DMS153 treated with DMSO at 0.1 percent for 48 hours (cell line): ENCODE measurements around the gene SERGEF.
"Not testable (repeated sequence)": the region's sequence is repeated elsewhere in the genome, so short reads cannot be mapped to it uniquely, and the experiment has no call there.

ENCODE experiments used
- DNase-seq: peaks from one replicate; lab custom pipeline; 2025; ENCODE audit not compliant: unreplicated experiment; lab: John Stamatoyannopoulos, UW

SERGEF gene

DNA sequence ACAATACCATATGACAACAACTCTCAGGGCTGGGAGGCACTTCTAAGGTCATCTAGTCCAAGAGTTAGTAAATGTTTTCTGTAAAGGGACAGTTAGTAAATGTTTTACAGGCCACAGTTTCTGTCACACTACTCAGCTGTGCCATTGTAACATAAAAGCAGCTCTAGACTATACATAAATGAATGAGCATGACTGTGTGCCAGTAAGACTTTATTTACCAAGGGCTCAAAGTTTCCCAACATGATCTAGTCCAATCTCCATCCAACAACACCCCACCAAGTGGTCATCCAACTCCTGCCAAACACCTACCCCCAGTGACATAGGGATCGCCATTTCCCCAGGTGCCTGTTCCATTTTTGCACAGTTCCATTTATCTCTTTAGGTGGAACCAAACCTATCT lies 12.1 kb downstream of the SERGEF start:
- no peak for DNase-seq

DNA sequence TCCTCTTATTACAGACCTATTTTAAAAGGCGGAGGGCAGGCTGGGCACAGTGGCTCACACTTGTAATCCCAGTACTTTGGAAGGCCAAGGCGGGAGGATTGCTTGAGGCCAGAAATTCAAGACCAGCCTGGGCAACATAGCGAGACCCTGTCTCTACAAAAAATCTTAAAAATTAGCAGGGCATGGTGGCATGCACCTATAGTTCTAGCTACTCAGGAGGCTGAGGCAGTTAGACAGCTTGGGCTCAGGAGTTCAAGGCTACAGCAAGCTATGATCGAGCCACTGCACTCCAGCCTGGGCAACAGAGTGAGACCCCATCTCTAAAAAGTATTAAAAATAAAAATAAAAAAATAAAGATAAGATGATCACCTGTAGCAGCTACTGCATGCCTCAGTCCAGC lies 12.7 kb downstream of the SERGEF start:
- not testable (repeated sequence) for DNase-seq

DNA sequence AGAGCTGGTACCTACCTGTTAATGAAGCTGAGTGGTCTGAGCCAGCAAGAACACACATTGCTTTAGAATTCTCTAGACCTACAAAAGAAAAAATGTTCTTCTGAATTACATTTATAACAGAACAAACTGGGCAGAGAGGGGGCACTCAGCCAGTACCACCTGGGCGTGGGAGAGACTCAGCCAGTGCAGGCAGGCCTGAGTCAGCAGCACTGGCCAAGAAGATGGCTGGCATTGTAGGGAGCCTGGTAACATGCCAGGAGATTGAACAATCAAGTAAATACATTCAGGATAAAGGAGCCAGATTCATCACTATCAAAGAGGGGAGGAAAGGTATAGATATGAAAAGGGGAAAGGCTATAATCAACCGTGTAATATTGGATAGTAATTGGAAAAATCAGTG lies 19.9 kb downstream of the SERGEF start:
- no peak for DNase-seq

DNA sequence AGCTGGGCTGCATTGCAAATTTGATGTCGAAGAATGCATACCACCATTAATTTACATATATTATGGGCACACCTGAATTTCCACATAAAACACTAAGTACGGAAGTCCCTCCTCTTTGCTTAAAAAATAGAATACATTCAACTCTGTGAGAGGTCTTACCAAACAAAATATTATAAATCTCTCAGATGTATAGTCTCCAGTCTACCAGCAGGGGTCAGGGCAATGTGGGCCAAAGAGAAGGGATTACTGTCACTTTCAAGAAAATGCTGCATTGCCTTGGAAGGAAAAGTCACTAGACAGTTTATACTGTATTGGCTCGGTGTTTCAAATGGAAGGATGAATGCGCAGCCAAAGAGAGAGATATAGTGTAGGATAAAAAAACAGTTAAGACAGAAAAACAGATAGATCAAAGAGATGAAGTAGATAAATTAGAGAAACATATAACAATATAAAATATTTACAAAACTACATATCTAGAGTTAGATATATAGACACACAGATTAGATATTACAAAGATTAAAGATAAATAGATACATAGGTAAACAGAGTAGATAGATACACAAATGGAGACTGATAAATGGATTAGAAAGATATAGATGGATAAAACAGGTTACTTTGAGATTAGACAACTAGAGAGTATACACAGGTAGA lies 20.9 kb downstream of the SERGEF start:
- DNase-seq: peak; percentile 39

DNA sequence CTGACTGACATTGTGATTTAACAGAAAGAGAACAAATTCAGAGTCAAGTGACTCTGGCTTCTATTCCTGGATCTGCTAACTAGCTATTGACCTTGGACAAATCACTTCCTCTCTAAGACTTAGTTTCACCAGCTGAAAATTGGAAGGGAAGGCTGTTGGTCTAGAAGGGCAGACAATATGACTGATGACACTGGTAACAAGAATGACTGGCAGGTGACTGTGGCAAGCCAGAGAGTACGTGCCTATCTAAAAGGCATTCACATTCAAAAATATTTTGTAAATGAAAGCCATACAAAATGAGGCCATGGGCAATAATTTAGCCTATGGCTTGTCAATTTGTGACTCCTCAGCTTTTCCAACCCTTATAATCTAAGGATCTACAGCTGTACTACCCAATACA lies 23.5 kb downstream of the SERGEF start:
- no peak for DNase-seq

DNA sequence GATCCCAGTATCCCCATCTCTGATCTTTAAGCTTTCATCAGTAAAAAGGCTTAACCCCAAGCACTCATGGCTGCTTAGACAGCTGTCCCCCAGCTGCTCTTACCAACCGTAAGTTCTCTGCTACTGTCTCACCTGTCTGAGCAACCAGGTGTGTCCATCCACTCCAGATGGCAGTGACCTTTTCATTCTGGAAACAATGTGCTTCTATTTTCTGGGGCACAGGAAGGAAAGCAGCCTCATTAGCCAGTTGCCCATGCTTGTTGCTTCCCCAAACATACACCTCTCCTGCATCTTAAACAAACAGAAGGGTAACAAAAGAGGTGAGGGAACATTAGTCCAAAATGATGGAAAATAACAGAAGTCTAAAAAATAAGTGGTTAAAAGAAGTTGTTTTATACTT lies 24.4 kb downstream of the SERGEF start:
- peak; percentile 76 for DNase-seq

DNA sequence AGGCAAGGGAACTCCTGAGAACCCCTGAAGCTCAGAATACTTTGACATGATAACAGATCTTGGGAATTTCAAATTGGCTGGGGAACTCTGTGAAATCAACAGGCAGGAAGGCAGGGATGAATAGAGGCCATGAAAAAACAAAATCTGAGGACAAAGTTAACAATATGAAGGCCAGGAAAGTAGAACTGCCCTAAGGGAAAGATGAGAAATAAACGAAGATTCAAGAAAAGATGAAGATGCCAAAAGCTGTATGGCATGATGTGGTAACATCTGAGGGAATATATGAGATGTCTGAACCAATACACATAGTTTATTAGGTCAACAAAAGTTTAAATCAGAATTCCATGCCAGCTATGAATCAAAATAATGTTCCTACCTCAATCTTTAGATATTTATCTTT lies 25.0 kb downstream of the SERGEF start:
- DNase-seq: no peak

DNA sequence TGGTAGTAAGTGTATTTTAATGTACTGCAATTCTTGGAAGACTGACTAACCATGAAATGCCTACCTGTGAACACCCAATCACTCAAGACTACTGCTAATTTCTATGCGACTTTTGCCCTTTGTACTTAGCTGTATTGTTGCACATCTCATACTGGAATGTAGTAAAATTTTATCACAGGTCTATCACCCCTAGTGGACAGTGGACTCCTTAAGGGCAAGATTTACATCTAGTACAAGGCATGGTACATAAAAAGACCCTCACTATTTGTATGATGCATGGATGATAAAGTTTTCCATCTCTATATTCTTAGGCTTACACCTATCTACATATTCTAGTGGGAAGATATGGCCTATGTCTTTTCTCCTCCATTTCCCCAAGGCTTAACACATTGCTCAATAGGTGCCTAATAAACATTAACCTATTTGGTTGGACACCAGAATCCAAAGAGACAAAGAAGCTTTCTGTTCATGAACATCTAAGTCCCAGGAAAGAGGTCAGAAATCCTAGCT lies 26.1 kb downstream of the SERGEF start:
- no peak for DNase-seq

DNA sequence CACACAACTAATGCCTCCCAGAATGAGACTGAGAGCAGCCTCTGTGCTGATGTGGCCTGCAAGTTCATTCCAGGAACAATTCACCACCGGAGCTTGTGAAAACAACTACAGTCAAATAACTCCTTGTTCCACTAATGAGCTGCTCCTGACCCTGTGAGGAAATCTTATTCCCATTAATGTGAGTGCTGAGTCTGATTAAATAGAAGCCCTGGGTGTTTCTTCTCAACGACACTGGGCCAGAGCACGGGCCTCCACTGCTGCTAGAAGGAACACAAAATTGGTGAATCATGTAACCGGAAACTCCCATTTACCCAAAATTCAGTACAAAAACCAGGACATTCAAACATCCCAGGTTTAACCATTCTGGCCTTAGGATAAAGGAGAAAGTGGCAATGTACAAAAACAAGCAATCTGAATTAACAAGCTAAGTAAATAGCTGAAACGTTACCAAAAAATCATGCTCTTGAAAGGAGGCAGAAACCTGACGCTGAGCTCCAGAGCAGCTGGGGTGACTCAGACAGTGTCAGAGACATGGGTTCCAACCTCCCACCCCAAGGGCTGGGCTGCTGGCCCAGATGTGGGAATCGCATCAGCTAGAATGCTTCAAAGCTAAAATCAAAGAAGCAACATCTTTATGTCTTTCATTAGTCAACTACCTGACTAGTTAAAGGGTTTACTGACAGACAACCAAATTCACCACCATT lies 26.7 kb downstream of the SERGEF start:
- DNase-seq: no peak

DNA sequence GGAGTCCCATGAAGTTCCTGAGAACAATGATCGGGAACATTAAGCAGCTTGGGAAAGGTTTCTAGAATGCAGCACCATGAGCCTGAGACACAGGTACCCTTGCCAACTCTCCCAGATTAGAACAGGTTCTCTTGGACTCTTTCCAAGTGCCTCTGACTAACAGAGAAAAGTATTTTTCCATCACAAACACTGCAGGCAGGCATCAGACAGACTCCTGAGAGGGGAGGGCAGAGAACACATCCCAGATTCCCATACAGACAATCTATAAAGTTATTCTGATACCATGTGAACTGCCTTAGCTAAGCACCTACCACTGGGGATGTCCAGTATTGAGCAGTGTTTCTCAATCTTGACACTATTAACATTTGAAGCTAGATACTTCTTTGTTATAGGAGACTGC lies 27.3 kb downstream of the SERGEF start:
- no peak for DNase-seq

DNA sequence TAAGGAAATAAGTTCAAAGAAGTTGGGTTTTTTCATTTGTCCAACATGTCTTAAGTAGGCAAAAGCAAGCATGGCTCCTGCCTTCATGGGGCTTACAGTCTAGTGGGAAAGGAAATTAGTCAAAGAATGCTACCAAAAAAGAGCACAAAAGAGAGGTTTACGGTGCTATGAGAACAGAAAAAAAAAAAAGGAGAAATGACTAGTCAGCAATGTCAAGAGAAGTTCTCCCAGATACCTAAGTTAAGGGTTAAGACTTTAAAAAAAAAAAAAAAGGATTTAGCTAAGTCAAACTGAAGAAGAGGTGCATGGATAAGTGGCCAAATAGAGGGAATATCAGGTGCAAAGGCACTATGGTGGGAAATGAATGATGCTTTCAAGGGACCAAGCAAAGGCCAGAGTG lies 29.3 kb downstream of the SERGEF start:
- DNase-seq: no peak

DNA sequence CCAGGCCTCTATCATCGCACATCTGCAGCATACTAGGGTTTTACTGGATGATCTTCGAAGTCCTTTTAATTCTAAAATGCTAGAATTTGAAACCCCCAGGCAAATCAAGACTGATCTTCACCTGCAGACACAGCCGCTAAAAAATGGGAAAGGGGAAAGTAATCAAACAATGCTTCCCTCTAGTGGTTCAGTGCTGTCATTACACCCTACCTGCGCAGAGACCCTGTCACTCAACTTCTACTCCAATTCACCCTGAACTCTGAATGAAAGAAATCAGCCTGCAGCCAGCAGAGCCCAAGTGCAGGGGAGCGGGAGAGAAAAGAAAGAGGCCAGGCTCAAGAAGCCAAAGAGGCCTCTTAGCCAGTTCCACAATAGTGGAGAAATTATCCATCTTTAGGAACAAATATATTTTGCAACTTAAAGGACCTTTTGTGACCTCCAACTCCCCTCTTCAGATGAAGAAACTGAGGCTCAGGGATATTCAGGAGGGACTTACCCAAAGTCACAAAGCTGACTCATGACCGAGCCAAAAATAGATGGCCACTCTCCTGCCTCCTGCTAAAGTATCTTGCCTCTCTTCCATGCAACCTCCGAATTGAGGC lies 33.0 kb downstream of the SERGEF start:
- DNase-seq: peak; percentile 45

DNA sequence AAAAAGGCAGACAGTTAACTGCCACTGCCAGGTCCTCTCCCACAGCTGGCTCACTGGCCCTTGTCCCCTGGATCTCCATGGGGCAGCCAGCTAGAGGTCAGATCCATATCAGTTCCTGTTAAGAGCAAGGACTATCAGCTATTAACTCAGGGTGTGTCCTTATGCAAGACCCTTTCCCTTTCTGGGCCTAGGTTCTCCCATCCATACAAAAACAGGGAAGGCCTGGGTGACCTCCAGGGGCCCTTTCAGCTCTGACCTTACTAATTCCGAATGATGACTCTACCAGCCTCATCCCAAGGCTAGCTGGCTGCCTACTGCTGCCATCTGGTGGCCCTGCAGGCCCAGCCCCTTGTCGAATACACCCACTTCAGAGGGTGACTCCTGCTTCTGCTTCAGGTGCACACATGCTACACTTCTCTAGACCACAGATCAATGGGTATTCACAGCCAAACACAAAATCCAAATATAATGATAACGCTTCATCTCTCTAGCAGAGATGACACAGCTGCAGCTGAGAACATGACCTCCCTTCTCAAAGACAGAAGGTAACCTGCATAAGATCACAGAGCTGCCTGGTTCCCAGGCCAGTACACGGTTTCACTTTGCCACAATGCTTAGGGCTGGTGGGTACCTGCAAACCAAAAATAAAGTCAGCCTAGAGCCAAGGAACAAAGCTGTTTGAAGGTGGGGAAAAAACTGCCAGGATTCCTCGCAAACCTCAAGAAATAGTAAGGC lies 34.1 kb downstream of the SERGEF start:
- peak; percentile 12 for DNase-seq

DNA sequence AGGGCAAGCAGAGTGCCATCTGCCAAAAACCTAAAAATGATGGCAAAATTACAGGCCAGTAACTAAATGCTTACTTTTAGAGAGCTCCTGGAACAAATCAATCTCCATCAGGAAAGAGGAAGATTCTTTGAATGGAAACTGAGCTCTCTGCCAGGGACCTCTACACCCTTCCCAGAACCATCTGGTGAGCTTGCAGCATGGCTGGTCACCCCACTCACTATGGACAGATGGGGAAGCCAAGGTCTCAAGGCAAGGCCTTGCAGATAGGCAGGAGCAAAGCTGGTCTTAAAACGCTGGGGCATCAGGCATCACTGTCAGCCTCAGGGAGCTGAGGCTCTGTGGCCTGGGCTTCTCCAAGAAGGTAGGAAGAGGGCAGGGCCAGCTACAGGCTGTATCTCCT lies 36.2 kb downstream of the SERGEF start:
- DNase-seq: no peak

DNA sequence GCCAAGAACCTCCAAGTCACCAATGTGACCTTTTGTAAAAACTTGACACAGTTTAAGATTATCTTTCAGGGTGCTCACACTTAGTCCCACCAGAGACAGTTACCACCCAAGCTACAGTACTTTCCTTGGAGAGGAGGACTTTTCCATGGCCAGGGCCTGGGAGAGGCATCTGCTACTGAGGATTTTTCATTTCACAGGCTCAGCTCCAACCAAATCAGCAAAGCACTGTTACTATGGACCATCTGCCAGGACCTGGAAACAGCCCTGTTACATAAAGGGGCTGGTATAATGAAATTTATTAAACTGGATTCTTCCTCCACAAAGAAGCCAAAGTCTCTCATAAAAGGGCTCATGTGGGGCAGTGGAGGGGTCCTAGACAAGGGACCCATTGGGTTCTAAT lies 38.6 kb downstream of the SERGEF start:
- no peak for DNase-seq

DNA sequence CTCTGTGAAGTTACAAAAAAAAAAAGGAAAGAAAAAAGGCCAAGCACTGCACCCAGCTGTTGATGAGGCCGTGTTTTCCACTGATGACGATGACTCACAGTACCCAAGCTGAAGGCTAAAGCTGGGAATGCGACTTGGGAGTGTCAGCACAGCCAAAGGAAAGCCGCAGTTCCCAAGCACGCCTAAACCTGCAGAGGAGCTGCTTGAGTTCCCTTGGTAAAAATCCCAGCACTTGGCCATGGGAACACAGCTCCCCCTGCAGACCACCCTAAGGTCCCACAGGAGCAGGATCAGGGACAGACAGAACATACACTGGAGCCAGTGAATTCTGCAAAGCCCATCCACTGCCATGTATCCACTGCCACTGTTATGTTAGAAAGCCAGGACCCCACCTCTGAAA lies 39.9 kb downstream of the SERGEF start:
- DNase-seq: no peak

DNA sequence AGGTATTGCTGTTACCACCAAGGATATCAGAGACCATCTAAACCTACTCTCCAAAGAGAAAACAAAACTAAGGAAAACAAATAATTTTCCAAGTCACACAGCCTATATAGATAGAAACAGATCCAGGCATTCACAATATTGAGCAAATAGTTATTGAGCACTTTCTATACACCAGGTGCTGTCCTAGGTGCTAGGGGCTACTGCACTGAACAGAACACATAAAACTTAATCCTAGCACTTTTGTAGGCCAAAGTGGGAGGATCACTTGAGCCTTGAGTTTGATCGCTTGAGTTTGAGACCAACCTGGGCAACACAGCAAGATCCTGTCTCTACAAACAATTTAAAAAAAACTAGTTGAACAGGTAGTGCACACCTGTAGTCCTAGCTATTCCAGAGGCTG lies 44.6 kb downstream of the SERGEF start:
- no peak for DNase-seq

DNA sequence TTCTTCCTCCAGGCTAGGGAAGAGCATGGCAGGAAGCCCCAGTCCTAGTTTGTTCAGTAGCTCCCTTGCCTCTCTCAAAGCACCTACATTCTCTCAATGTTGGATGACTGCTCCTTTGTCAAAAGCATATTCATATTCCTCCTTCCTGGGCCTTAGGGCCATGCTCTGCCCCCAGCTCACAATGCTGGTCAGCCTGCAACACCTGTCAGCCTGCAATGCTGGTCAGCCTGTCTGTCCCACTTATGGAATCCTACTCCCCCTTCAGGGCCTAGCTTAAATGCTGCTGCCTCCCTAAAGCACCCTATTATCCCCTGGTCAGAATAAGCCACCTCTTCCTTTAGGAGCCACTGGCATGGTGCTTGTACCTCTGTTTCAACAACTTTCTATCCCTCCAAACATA lies 45.2 kb downstream of the SERGEF start:
- DNase-seq: no peak

DNA sequence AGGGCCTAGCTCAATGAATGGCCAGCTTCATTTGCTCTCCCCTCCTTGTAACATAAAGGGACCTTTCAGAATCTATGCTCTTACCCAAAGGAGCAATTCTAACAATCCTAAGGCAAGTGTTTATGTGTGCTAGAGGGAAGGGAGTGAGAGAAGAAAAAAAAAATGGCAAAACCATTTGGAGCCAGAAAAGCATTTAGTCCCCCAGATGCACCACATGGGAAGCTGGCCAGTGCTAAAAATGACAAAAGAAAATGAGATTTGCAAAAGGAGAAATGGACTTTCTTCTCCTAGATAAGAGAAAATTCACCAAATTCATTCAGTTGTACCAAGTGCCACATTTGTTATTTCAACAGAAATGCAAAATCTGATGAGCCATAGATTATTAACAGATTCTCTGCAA lies 52.8 kb downstream of the SERGEF start:
- DNase-seq: no peak

DNA sequence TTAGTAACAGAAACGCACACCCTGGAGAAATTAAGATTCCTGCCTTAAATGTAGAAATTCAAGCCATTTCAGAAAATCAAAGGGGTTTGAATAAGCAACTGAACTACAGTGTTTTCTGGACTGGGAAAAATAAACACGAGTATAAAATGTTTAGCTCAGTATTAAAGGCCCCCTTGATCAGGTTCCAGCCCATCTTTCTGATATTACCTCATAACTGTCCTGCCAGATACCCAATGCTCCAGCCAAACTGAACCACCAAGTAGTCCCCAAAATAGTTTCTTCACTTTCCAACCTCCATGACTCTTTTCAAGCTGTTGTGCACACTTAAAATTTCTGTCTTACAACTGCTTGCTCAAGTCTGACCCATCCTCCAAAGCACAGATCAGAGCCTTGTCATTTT lies 54.4 kb downstream of the SERGEF start:
- no peak for DNase-seq

DNA sequence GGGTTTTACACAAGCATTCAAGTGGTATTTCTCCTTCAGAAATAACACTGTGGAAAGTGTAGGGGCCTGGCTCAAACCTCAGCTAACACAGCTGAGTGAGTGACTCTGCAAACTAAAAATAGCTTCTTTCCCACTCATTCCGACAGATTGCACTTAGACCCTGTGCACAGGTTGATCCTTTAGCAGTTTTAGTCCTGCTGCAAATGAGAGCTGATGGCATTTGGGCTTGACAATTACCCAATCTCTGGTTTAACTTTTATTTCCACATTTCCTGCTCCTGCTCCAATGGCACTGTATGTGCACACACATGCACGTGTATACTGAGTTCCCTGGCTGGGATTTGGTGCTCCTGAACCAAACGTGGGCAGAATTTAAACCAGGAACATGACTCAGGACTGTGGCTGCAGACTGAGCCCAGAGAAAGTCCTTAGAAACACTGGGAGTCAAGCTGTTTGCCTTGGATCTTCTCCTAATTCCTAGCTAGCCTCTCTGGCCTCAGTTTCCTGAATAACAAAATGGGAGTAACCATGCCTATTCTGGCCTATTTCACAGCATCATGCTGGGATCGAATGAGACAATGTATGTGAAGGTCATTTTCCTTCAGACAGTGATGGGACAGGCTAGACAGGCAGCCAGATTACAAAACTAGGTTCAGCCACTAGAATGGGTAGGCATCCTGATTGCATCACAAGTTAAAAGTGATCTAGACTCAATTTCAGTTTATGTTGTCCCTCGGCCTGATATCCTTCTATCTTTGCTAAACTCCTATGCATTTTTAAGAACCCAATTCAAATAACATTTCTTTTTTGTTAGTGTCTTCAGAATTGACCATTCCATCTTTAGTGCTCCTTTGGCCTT lies 58.2 kb downstream of the SERGEF start:
- DNase-seq: no peak
